Measurements from ENCODE around the gene FAM240A. TPM values are rescaled to one million over a fixed set of nuclear protein-coding genes. Genes with fewer than 3 reads are reported as not detected.

The FAM240A gene
- total RNA-seq = not detected in 2 replicates
- long read RNA-seq = 0 reads

DNA sequence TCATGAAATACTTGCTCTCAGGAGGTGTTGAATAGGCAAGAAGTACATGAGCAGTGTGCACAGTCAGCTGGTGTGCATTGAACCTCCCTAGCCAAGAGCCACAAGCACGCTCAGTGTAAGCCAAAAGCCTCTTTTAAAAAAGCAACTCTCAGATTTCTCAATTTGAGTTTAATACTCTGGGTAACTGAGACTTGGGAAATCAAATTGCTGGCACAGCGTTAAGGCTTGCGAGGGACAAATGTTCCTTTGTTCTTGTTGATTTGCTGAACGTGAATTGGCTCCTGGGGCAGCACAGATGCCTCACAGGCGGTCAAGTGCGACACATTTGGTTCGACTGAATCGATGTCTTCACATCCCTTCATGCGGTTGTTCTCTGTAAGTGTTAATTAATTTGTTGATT lies at the start of gene FAM240A:
Gene FAM240A, plus strand, starts transcription at position 202 of the 400 bp plus-strand sequence. Its CDS starts 159 bp downstream, at position 361.
- Mint-ChIP-seq H3K27ac (no peak within 1 kb of the TSS), H3K36me3 (ENCODE audit: insufficient read depth) (no peaks in the 10 kb centered on the region), H3K4me3 (ENCODE audit: low read depth) (no peak within 1 kb of the TSS), H3K4me1 (ENCODE audit: low read depth) (peaks cover 10% of the 10 kb centered on the region), H3K9me3 (ENCODE audit: low read depth) (no peaks in the 10 kb centered on the region), H3K27me3 (peaks cover 21% of the 10 kb centered on the region)
- TF ChIP-seq, protein P1, sequence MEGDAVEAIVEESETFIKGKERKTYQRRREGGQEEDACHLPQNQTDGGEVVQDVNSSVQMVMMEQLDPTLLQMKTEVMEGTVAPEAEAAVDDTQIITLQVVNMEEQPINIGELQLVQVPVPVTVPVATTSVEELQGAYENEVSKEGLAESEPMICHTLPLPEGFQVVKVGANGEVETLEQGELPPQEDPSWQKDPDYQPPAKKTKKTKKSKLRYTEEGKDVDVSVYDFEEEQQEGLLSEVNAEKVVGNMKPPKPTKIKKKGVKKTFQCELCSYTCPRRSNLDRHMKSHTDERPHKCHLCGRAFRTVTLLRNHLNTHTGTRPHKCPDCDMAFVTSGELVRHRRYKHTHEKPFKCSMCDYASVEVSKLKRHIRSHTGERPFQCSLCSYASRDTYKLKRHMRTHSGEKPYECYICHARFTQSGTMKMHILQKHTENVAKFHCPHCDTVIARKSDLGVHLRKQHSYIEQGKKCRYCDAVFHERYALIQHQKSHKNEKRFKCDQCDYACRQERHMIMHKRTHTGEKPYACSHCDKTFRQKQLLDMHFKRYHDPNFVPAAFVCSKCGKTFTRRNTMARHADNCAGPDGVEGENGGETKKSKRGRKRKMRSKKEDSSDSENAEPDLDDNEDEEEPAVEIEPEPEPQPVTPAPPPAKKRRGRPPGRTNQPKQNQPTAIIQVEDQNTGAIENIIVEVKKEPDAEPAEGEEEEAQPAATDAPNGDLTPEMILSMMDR (IDR thresholded peaks at IDR 0.05; ENCODE audit: unreplicated experiment) = no peak
- no peak for DNase-seq (ENCODE audit: low spot score, unreplicated experiment)

DNA sequence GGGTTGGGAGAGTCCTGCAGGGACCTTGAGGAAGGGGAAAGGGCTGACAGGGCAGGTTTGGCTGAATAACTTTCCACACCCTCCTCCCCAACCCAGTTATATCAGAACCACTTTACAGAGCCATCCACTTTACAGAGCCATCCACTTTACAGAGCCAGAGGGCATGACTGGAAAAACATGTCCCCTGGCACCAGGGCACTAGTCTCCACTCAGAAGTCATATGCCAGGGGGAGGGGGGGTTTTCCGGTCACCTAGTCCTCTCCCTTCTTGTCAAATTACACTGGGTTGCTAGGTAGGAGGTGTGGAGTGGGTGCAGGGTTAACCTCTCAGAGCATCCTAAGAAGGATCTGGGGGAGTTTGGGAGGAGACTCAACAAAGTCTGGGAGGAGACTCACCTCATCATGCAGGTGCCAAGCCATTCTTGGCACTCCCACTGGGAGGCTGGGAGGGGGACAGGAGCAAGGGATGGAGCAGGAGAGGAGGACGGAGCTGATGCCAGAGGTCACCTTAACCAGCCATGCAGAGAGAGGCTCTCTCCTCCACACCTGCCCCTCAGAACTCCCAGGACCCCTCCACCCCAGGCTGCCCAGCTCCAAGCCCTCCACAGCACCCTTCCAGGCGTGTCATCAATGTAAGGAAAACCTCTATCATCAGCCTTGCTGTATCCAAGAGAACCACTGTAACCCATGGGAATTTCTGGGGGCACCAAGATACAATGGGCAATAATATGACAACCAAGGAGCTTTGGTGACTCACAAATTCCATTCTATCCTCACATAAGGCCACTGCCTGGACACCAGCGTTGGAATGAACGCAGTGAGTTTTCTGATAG lies 47.9 kb upstream of the FAM240A start:
- Mint-ChIP-seq H3K4me3 (ENCODE audit: low read depth) (no peak overlapping the region), H3K9me3 (ENCODE audit: low read depth) (peaks cover under 1% of the 10 kb centered on the region), H3K36me3 (ENCODE audit: insufficient read depth) (no peaks in the 10 kb centered on the region), H3K4me1 (ENCODE audit: low read depth) (peaks cover 9% of the 10 kb centered on the region), H3K27ac (no peak overlapping the region), H3K27me3 (peaks cover 55% of the 10 kb centered on the region)
- DNase-seq (ENCODE audit: low spot score, unreplicated experiment) = no peak
- TF ChIP-seq, protein P1 (IDR thresholded peaks at IDR 0.05; ENCODE audit: unreplicated experiment) = no peak

DNA sequence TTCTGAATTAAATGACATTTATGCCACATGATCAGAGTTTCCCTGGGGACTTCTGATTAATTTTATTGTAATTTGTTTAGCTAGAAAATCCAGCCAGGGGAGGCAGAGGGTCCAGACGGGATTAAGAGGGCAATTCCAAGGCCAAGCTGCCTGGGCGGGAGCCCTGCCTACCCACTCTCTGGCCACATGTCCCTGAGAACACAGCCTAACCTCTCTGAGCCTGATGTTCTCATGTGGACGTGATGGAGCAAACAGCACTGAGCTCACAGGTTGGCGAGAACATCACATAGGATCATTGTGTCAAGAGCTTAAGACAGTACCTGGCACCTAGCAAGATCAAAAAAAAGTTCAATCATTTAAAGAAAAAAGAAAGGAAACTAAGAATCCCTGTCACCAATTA lies 47.2 kb upstream of the FAM240A start:
- no peak overlapping the region for H3K27ac Mint-ChIP-seq
- peaks cover 53% of the 10 kb centered on the region for H3K27me3 Mint-ChIP-seq
- peak overlapping the region; percentile 71 for H3K4me3 Mint-ChIP-seq (ENCODE audit: low read depth)
- TF ChIP-seq, protein P1 (IDR thresholded peaks at IDR 0.05; ENCODE audit: unreplicated experiment) = no peak
- DNase-seq (ENCODE audit: low spot score, unreplicated experiment) = no peak
- peaks cover 7% of the 10 kb centered on the region for H3K9me3 Mint-ChIP-seq (ENCODE audit: low read depth)
- H3K36me3 Mint-ChIP-seq (ENCODE audit: insufficient read depth) = peaks cover 1% of the 10 kb centered on the region
- peaks cover 9% of the 10 kb centered on the region for H3K4me1 Mint-ChIP-seq (ENCODE audit: low read depth)

DNA sequence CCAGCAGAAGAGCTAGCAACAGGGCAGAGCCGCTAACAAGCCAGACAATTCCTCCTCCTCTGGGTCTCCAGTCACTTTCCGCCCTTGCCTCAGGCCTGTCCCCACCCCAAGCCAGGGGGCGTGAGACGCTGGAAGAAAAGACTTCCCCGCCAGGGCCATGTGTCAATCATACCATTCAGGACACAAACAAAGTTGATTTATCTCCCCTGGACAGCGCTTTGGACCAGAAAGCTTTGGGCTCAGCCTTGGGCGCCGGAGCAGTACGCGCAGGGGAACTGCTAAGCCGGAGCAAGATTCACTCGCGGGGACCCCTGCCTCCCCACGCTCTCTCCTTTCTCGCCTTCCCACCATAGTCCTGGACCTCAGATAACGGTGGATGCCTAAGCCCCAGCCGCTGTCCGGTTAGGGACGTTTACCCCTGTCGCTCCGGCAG lies 46.7 kb upstream of the FAM240A start:
- TF ChIP-seq, protein P1 (IDR thresholded peaks at IDR 0.05; ENCODE audit: unreplicated experiment) = no peak
- Mint-ChIP-seq H3K27ac (peak overlapping the region; percentile 69), H3K4me1 (ENCODE audit: low read depth) (peaks cover 9% of the 10 kb centered on the region), H3K9me3 (ENCODE audit: low read depth) (peaks cover 11% of the 10 kb centered on the region), H3K27me3 (peaks cover 49% of the 10 kb centered on the region), H3K4me3 (ENCODE audit: low read depth) (peak overlapping the region; percentile 71), H3K36me3 (ENCODE audit: insufficient read depth) (peaks cover 1% of the 10 kb centered on the region)
- DNase-seq (ENCODE audit: low spot score, unreplicated experiment) = no peak

DNA sequence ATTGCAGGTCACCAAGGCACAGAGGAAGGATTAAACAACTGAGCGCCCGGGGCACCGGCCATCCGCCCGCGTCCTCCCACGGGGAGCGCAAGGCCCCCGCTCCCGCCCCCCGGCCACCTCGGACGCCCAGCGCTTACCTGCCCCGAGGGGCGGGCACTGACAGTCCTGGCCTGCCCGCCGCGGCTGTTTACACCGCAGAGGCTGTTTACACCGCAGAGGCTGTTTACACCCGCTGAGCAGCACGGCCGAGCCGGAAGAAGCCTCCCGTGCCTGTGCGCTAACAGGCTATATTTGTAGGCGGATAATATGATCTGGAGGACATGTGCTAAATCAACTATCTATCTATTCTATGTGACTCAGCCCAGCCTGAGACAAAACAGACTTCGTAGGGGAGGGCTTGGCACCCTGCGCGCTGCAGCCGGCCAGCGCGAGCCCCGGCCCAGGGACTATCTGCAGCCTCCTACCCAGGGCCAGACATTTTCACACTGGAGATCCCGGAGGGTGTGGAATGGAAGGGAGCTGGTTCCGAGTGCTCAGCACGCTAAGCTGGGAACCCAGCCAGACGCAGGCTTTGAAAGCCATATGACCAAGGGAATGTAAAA lies 46.2 kb upstream of the FAM240A start, which contains the start of gene LRRC2:
Gene LRRC2, minus strand, starts transcription at position 263 of the 602 bp plus-strand sequence. CDS start 14,711 bp downstream, outside the sequence.
- Mint-ChIP-seq H3K27me3 (peaks cover 47% of the 10 kb centered on the region), H3K36me3 (ENCODE audit: insufficient read depth) (peaks cover 1% of the 10 kb centered on the region), H3K4me1 (ENCODE audit: low read depth) (peaks cover 9% of the 10 kb centered on the region), H3K27ac (peak within 1 kb of the TSS; percentile 69), H3K9me3 (ENCODE audit: low read depth) (peaks cover 11% of the 10 kb centered on the region), H3K4me3 (ENCODE audit: low read depth) (peak within 1 kb of the TSS; percentile 71)
- TF ChIP-seq, protein P1 (IDR thresholded peaks at IDR 0.05; ENCODE audit: unreplicated experiment) = no peak
- peak; percentile 16 for DNase-seq (ENCODE audit: low spot score, unreplicated experiment)
